Stimulated activated CD8-positive, alpha-beta memory T cell treated with anti-CD3 and anti-CD28 coated beads, Interleukin-7, amount 100 ng/mL, for 24 hours (primary cell): ENCODE measurements around the gene STIMATE.

Source experiments
- DNase-seq: peaks from one replicate; pipeline ENCODE4 v3.0.0-alpha.2; 2020; ENCODE audit warnings: low read depth

The STIMATE gene

GRCh38 chr3:52841211-52841980, 56.0 kb downstream of the STIMATE start:
- DNase-seq, result no peak

GRCh38 chr3:52839892-52840545, 57.3 kb downstream of the STIMATE start:
- DNase-seq, result no peak

- DNase-seq, result no peak
Observed at GRCh38 chr3:52839268-52839575, 58.1 kb downstream of the STIMATE start.

GRCh38 chr3:52838561-52839267, 58.6 kb downstream of the STIMATE start:
- no peak for DNase-seq

GRCh38 chr3:52836986-52837385, 60.4 kb downstream of the STIMATE start:
- no peak for DNase-seq

GRCh38 chr3:52836471-52836845, 60.9 kb downstream of the STIMATE start:
- DNase-seq, result no peak

GRCh38 chr3:52835766-52836470, 61.4 kb downstream of the STIMATE start:
- no peak for DNase-seq

GRCh38 chr3:52834871-52835501, 62.4 kb downstream of the STIMATE start, which contains the start of gene MUSTN1:
Gene MUSTN1, minus strand, starts transcription at chr3:52835019. Its CDS starts 71 bp downstream, at chr3:52834948.
- DNase-seq, result no peak

GRCh38 chr3:52833202-52833601, 64.1 kb downstream of the STIMATE start:
- DNase-seq, result no peak

- DNase-seq, result no peak
Observed at GRCh38 chr3:52831500-52832301, 65.6 kb downstream of the STIMATE start.

- DNase-seq, result no peak
Observed at GRCh38 chr3:52830535-52831258, 66.7 kb downstream of the STIMATE start, which contains the start of gene ITIH4. Gene ITIH4, minus strand, starts transcription at chr3:52830672. Its CDS starts 30 bp downstream, at chr3:52830642.

- DNase-seq, result no peak
Observed at GRCh38 chr3:52829906-52830463, 67.4 kb downstream of the STIMATE start.

- DNase-seq, result no peak
Observed at GRCh38 chr3:52829482-52829881, 67.9 kb downstream of the STIMATE start.

- no peak for DNase-seq
Observed at GRCh38 chr3:52827866-52828376, 69.4 kb downstream of the STIMATE start.

- DNase-seq, result no peak
Observed at GRCh38 chr3:52827441-52827840, 69.9 kb downstream of the STIMATE start.

GRCh38 chr3:52824037-52824436, 73.3 kb downstream of the STIMATE start:
- no peak for DNase-seq

- DNase-seq, result no peak
Observed at GRCh38 chr3:52822363-52822762, 75.0 kb downstream of the STIMATE start.

- DNase-seq, result no peak
Observed at GRCh38 chr3:52820736-52821135, 76.6 kb downstream of the STIMATE start.

GRCh38 chr3:52819936-52820335, 77.4 kb downstream of the STIMATE start:
- DNase-seq, result no peak

- DNase-seq, result no peak
Observed at GRCh38 chr3:52817860-52818259, 79.5 kb downstream of the STIMATE start.
